ENCODE data around the gene ATG10.
"Not testable (repeated sequence)": the region's sequence is repeated elsewhere in the genome, so short reads cannot be mapped to it uniquely, and the experiment has no call there.

The ATG10 gene
- total RNA-seq = 4.7 to 5.4 reads per million in 2 experiments

- peak; percentile 71 for DNase-seq (ENCODE audit: low read depth)
Observed at GRCh38 chr5:81971712-81972491, at the start of gene ATG10. Gene ATG10 (plus strand): TSS chr5:81972023. CDS start chr5:81987571, 15,548 bp downstream.

GRCh38 chr5:81922854-81923279, 49.0 kb upstream of the ATG10 start:
- DNase-seq (ENCODE audit: low read depth) = no peak

DNA sequence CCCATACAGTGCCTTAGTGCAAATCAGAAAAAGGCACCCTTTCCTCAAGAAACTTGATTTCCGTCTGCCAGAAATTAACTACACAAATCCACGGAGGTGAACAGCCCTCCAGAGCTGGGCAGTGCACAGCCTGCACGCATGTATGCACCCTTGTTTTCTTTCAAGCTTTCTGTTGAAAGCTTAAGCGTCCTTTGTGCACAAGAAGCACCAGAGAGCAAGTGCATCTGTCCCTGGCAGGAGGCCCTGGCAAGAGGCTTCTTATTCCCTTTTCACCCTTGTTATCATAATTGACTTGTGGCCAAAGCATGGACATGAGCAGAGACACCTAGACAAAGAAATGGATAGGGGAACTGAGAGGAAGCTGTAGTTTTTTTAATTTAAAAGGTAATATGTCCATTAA, 47.4 kb upstream of the ATG10 start:
- DNase-seq (ENCODE audit: low read depth) = no peak

GRCh38 chr5:81925009-81925408, 46.8 kb upstream of the ATG10 start:
- no peak for DNase-seq (ENCODE audit: low read depth)

GRCh38 chr5:81925981-81926380, 45.8 kb upstream of the ATG10 start:
- no peak for DNase-seq (ENCODE audit: low read depth)

DNA sequence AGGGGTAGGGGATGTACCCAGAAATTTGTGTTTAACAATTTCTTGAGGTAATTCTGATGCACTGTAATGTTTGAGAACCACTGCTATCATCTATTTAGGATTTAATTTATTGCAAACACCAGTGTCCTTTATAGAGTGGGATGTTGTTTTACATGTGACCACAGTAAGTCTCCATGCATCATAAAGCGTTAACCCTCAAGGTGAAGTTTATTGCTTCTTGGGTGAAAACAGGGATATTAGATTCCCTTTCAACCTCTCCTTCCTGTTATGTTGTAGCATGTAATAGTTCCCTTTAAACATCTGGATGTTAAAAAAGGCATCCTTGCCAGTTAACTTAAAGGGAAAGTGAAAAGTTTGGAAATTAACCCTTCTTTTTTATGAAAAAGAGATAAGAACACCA, 35.8 kb upstream of the ATG10 start:
- no peak for DNase-seq (ENCODE audit: low read depth)

- no peak for DNase-seq (ENCODE audit: low read depth)
Observed at GRCh38 chr5:81936750-81937149, 35.1 kb upstream of the ATG10 start.

- DNase-seq (ENCODE audit: low read depth) = no peak
Observed at GRCh38 chr5:81942746-81943145, 29.1 kb upstream of the ATG10 start.

GRCh38 chr5:81948349-81948748, 23.5 kb upstream of the ATG10 start:
- DNase-seq (ENCODE audit: low read depth) = no peak

DNA sequence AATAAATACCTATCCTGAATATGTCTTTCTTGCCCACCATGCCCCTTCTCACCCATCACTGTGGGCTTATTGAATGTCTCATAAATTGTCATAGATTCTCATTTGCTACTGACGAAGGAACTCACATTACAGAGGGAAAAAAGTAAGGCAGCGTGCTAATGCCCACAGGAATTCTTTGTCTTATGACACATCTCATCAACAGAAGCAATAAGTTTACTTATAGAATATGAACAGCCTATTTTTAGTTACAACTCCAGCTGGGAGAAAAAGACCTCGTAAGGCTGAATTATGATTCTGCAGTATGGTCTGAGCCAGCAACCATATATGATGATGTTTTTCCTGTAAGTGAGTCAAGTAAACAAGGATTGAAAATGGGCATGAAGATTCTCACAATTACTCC, 22.4 kb upstream of the ATG10 start:
- DNase-seq (ENCODE audit: low read depth) = no peak

- DNase-seq (ENCODE audit: low read depth) = no peak
Observed at GRCh38 chr5:81950996-81951395, 20.8 kb upstream of the ATG10 start.

GRCh38 chr5:81954796-81955195, 17.0 kb upstream of the ATG10 start:
- DNase-seq (ENCODE audit: low read depth) = not testable (repeated sequence)

- DNase-seq (ENCODE audit: low read depth) = not testable (repeated sequence)
Observed at GRCh38 chr5:81958129-81958528, 13.7 kb upstream of the ATG10 start.

DNA sequence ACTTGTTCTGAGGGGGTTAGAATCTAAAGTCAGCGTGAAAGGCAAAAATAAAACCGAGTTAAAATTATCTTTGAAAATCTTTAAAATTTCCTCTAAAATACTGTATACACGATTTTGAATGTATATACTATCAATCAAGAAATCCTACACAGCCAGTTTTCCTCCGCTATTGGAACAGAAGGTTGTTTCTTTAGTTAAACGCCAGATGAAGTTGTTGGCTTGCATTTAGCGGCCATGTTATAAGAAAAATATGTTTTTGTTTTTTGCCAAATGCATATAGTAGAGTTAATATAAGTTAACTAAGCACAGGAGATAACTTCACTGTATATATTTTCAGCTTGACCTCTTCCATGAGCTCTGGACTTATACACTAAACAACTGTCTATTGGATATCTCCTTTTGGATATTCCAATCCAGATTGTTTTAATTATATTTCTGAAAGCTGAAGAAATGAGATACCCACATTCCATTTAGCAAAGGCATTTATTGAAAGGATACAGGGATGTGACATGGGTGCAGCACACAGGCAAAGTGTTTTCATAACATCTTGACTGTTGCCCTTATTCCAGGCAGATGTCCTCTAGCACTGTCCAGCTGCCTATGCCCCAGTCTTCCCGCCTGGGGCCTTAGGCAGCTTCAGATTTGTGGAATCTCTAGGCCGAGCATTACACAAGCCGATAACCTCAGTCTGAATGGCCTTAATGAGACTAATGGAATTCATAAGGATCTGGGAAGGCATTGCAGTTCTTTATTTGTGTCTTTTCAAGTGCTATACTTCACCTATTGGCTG, 10.0 kb upstream of the ATG10 start:
- DNase-seq (ENCODE audit: low read depth) = no peak

DNA sequence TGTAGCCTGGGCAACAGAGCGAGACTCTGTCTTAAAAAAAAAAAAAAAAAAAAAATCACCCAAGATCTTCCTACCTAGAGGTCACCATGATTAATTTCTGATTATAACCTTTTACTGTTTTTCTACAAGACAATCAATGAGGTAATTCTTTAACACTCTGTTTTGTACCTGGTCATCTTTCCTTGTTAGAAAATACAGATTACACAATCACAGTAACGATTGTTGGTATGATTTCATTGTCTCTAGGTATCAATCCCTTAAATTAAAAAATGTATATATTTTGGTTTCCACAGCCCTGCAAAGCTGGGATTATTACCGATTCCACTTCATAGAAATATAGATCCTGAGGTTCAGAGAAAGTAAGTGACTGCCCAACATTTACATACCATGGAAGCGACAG, 8.3 kb upstream of the ATG10 start:
- DNase-seq (ENCODE audit: low read depth) = no peak

- no peak for DNase-seq (ENCODE audit: low read depth)
Observed at GRCh38 chr5:81965524-81965923, 6.3 kb upstream of the ATG10 start.

- DNase-seq (ENCODE audit: low read depth) = no peak
Observed at GRCh38 chr5:81969226-81969625, 2.6 kb upstream of the ATG10 start.

- no peak for DNase-seq (ENCODE audit: low read depth)
Observed at GRCh38 chr5:81969912-81970311, 1.9 kb upstream of the ATG10 start.

- no peak for DNase-seq (ENCODE audit: low read depth)
Observed at GRCh38 chr5:81971111-81971711, 612 bp upstream of the ATG10 start.

DNA sequence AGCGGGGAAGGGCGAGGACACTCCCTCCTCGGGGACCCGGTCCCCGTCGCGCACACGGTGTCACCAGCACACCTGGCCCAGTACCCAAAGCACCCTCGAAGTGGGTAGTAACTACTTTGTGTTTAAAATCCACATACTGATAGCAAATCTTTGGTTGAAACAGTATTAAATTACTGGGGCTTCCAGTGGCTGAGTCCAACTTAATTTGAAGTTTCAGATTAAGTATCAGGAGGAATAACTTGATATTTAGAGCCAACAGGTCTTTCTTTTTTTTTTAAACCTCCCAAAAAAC, 615 bp downstream of the ATG10 start:
- no peak for DNase-seq (ENCODE audit: low read depth)

DNA sequence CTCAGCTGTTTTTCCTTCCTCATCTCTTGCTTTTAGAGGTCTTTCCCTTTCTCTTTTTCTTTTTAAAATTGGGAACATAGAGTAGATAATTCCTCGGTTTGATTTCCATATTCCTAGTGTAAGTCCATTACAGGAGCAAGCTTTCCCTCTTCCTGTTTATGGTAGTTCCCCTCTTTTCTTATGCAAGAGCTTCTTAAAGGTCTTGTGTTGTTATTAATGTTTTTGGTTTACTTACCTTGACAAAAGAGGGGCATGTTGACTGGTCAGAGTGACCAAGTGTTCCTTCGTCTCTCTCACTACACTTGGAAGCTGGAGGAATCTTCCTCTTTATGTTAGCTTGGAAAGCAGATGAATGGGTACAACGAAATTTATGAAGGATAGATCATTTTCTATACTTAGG, 8.3 kb downstream of the ATG10 start:
- no peak for DNase-seq (ENCODE audit: low read depth)

DNA sequence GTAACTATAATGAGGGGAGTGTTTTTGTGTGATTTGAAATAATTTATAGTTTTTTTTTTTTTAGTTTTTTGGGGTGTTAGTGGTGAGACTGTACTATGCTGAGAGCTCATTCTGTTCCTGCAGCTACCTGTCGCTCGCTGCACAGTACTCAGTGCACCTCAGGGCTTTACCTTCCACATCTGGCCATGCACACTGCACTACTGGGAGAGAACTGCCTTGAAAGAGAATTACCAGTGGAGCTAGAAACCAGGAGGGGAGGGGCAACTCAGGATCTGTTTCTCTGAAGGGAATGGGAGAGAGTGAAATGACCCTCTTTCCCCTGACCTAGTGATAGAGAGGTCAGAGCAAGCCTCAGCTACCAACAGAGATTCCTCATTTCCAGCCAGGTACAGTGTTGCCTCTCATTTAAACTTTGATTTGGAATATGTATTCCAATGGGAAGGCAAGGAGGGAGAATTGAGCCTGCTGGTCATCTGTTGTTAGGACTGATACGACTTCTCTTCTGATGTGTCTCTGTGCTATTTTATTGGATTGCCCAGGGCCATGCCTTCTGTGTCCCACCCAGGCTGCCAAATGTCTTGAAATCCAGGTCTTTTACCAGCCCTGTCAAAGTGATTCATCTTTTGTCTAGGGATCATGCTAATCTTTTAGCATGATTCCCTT, 8.9 kb downstream of the ATG10 start:
- DNase-seq (ENCODE audit: low read depth) = no peak

All from T follicular helper cell (primary cell).